ENCODE data around the gene PTPRR.

The PTPRR gene

DNA sequence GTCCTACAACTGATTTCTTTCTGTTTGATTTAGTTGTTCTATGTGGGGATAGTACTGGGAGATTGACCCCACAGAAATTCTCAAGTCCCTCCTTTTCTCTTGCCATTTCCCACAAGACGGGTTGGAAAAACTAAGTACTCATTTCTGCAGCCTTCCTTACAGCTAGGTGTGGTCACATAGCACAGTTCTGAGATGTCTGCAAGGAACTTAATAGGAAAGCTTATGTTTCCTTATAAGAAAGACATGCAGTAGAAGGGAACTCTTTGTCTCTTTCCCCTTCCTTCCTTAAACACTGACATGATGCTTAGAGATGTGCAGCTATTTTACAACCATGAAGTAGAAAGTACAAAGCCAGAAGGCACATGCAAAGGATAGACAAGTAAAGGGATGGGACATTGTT lies 113.7 kb downstream of the PTPRR start:
- H3K4me3 ChIP-seq (ENCODE audit: low read depth, low read length): no peak overlapping the region
- TF ChIP-seq, protein P1, sequence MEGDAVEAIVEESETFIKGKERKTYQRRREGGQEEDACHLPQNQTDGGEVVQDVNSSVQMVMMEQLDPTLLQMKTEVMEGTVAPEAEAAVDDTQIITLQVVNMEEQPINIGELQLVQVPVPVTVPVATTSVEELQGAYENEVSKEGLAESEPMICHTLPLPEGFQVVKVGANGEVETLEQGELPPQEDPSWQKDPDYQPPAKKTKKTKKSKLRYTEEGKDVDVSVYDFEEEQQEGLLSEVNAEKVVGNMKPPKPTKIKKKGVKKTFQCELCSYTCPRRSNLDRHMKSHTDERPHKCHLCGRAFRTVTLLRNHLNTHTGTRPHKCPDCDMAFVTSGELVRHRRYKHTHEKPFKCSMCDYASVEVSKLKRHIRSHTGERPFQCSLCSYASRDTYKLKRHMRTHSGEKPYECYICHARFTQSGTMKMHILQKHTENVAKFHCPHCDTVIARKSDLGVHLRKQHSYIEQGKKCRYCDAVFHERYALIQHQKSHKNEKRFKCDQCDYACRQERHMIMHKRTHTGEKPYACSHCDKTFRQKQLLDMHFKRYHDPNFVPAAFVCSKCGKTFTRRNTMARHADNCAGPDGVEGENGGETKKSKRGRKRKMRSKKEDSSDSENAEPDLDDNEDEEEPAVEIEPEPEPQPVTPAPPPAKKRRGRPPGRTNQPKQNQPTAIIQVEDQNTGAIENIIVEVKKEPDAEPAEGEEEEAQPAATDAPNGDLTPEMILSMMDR (IDR thresholded peaks at IDR 0.05; ENCODE audit: low read depth, low read length, missing control alignments): no peak
- in situ Hi-C loops (cut with HindIII; ENCODE audit: low sequenced_read_pairs): no loop called here
- no peak for DNase-seq (ENCODE audit: low read depth)

DNA sequence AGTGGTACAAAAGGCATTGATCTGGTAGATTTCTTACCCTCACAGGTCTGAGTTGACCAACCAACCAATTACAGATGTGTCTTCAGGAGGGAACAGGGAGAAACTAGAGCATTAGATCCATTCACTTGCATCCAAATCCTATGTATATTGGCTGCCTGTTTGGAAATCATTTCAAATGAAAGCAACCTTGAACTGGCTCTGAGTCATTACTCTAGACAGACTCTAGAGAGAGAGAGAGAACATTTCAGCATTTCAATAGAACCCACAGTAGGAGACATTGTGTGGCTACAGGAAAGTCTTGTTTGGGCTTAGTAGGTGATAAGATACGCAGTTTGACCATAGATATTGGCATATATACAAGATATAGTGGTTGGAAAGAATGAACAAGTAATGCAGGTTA lies 114.5 kb downstream of the PTPRR start:
- TF ChIP-seq, protein P1 (IDR thresholded peaks at IDR 0.05; ENCODE audit: low read depth, low read length, missing control alignments): no peak
- in situ Hi-C loops (cut with HindIII; ENCODE audit: low sequenced_read_pairs): no loop called here
- no peak for DNase-seq (ENCODE audit: low read depth)
- no peak overlapping the region for H3K4me3 ChIP-seq (ENCODE audit: low read depth, low read length)

DNA sequence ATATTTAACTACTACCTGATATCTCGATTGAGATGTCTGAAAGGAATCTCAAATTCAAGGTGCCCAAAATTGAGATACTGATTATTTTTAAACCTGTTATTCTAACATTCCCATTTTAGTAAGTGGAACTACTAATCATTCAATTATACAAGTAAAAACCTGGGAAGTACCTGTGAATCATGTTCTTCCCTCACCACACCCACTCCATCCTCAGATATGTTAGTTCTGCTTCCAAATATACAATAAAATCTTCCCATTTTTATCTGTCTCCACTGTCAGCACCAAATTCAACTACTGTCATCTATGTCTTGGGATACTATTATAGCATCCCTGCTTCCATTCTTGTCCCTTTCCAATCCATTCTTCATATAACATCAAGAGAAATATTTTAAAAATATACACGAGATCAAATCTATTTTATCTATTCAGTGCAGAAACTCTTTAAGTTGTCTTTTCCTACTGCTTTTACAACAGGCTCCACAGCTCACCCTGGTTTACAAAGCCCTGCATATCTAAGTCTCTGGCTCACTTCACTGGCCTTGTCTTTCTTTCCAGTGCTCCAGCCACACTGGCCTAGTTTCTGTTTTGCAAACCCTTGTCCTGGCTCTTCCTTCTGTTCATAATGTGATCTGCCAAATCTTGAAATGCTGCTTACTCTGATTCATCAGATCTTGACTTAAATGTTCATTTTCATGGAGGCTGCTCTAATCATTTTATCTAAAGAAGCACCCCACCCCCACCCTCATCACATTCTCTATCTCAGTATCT lies 122.3 kb downstream of the PTPRR start:
- no peak for DNase-seq (ENCODE audit: low read depth)
- TF ChIP-seq, protein P1 (IDR thresholded peaks at IDR 0.05; ENCODE audit: low read depth, low read length, missing control alignments): no peak
- in situ Hi-C loops (cut with HindIII; ENCODE audit: low sequenced_read_pairs): no loop called here
- no peak overlapping the region for H3K4me3 ChIP-seq (ENCODE audit: low read depth, low read length)

DNA sequence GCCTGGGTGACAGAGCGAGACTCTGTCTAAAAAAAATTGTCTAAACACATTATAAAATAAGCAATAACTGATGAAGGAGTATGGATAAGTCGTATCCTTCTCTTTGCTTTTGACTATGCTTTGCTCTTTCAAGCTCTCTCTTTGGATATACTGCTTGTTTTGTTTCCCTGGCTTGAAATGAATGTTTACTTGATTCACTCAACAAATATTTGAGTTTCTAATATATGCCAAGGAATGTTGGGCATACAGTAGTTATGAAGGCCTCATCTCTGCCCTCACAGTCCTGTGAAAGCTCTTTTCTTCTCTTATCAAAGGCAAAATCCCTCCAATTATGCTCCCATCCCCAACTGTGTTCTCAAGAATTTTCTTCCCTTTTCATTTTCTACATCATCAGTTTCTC lies 123.5 kb downstream of the PTPRR start:
- in situ Hi-C loops (cut with HindIII; ENCODE audit: low sequenced_read_pairs): no loop called here
- no peak for DNase-seq (ENCODE audit: low read depth)
- no peak overlapping the region for H3K4me3 ChIP-seq (ENCODE audit: low read depth, low read length)
- TF ChIP-seq, protein P1 (IDR thresholded peaks at IDR 0.05; ENCODE audit: low read depth, low read length, missing control alignments): no peak

DNA sequence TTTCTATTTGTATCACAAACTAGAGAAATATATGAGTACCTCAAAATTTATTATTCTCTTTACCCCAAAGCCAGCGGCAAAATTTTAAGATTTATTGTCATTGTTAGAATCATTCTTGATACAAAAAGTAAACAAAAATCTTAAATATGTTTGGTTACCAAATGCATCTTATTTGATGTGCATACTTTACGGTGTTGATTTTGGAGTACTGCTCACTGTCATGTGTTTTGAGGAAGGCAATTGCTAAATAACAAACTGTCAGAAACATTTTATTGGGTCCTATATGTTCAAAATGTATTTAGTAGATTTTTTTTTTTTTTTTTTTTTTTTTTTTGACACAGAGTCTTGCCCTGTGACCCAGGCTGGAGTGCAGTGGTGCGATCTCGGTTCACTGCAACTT lies 124.9 kb downstream of the PTPRR start:
- no peak for DNase-seq (ENCODE audit: low read depth)
- in situ Hi-C loops (cut with HindIII; ENCODE audit: low sequenced_read_pairs): no loop called here
- TF ChIP-seq, protein P1 (IDR thresholded peaks at IDR 0.05; ENCODE audit: low read depth, low read length, missing control alignments): no peak
- no peak overlapping the region for H3K4me3 ChIP-seq (ENCODE audit: low read depth, low read length)

DNA sequence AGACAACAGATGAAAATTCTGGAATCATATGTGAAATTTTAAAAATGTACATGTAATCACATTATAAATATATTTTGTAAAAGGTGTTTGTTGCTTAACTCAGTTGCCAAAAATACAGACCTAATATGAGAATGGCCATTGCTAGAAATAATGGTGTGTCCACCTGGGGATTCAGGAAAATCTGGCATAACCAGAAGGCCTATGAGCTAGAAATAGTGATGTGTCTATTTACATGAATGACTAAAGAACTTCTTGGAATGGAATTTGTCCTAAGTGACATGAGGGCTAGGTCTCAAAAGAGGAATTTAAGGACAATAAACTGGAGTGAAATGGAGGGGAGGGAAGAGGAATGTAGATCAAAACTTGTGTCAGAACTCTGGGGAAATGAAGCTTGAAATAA lies 126.4 kb downstream of the PTPRR start:
- no peak for DNase-seq (ENCODE audit: low read depth)
- in situ Hi-C loops (cut with HindIII; ENCODE audit: low sequenced_read_pairs): no loop called here
- H3K4me3 ChIP-seq (ENCODE audit: low read depth, low read length): no peak overlapping the region
- TF ChIP-seq, protein P1 (IDR thresholded peaks at IDR 0.05; ENCODE audit: low read depth, low read length, missing control alignments): no peak
